A549 (cell line): Measurements from ENCODE around the gene PLPPR1.

Source experiments
- FOSL2 ChIP-seq, 2 experiments: fragments of 450-650 bp in 1 of 2; fragments of >200 bp in 1 of 2; sonication (Bioruptor Twin) in 1 of 2; formaldehyde crosslinking; IDR thresholded peaks; 2 replicates each; pipeline versions ENCODE4 v1.5.0 to v1.6.1; 2016 to 2020; ENCODE audit warnings: mild to moderate bottlenecking in 1 of 2, moderate library complexity in 1 of 2
- JUN ChIP-seq, 2 experiments: fragments of >200 bp; sonication (Bioruptor Twin); formaldehyde crosslinking; IDR thresholded peaks; 2 replicates in 1 of 2; 3 replicates in 1 of 2; pipeline ENCODE4 v1.6.1; 2016 to 2017
- MAFK ChIP-seq: fragments of 450-650 bp; IDR thresholded peaks from 2 replicates; pipeline ENCODE4 v1.6.1; 2014; ENCODE audit not compliant: partially characterized antibody
- MYC ChIP-seq: IDR thresholded peaks from 2 replicates; pipeline ENCODE4 v1.6.1; 2012; ENCODE audit warnings: mild to moderate bottlenecking, inconsistent platforms, low read length, improper control_type of control experiment, borderline replicate concordance
- PHF8 ChIP-seq: fragments of 200-600 bp; sonication (generic); IDR thresholded peaks from 2 replicates; pipeline ENCODE4 v1.6.1; 2016; ENCODE audit warnings: low read depth, mild to moderate bottlenecking, antibody characterized with exemption, moderate library complexity, borderline replicate concordance
- RAD21 ChIP-seq, 2 experiments: fragments of >200 bp in 1 of 2; sonication (Bioruptor Twin) in 1 of 2; formaldehyde crosslinking in 1 of 2; IDR thresholded peaks in 1 of 2; conservative IDR thresholded peaks in 1 of 2; 2 replicates in 1 of 2; 3 replicates in 1 of 2; pipeline ENCODE4 v1.6.1; 2012 to 2018; ENCODE audit warnings: inconsistent platforms in 1 of 2
- RNF2 ChIP-seq: fragments of 200-600 bp; sonication (generic); IDR thresholded peaks from 2 replicates; pipeline ENCODE4 v1.6.1; 2016; ENCODE audit warnings: low read depth, mild to moderate bottlenecking, antibody characterized with exemption, moderate library complexity, borderline replicate concordance
- TP53 ChIP-seq: fragments of 250-450 bp; sonication (Bioruptor Pico); IDR thresholded peaks from 2 replicates; pipeline ENCODE4 v1.5.0; 2021; ENCODE audit warnings: mild to moderate bottlenecking, moderate library complexity
- ZFP36 ChIP-seq: fragments of 450-650 bp; IDR thresholded peaks from 2 replicates; pipeline ENCODE4 v1.6.1; 2014; ENCODE audit warnings: borderline replicate concordance; ENCODE audit not compliant: partially characterized antibody
- ZNF302 ChIP-seq: fragments of 250-450 bp; sonication (Bioruptor Pico); IDR thresholded peaks from 2 replicates; pipeline ENCODE4 v1.9.0; 2021; ENCODE audit warnings: inconsistent platforms, mild to moderate bottlenecking, moderate library complexity
- TF ChIP-seq, protein P1 (sequence below): fragments of >200 bp; sonication (Bioruptor Twin); formaldehyde crosslinking; IDR thresholded peaks from 3 replicates; pipeline ENCODE4 v1.5.1; 2016

- TF ChIP-seq, protein P1, sequence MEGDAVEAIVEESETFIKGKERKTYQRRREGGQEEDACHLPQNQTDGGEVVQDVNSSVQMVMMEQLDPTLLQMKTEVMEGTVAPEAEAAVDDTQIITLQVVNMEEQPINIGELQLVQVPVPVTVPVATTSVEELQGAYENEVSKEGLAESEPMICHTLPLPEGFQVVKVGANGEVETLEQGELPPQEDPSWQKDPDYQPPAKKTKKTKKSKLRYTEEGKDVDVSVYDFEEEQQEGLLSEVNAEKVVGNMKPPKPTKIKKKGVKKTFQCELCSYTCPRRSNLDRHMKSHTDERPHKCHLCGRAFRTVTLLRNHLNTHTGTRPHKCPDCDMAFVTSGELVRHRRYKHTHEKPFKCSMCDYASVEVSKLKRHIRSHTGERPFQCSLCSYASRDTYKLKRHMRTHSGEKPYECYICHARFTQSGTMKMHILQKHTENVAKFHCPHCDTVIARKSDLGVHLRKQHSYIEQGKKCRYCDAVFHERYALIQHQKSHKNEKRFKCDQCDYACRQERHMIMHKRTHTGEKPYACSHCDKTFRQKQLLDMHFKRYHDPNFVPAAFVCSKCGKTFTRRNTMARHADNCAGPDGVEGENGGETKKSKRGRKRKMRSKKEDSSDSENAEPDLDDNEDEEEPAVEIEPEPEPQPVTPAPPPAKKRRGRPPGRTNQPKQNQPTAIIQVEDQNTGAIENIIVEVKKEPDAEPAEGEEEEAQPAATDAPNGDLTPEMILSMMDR = no peak
- TF ChIP-seq PHF8 (no peak), RAD21 (conservative IDR thresholded peaks at IDR 0.05 in 1 of 2, IDR thresholded peaks at IDR 0.05 in 1 of 2) (peak in 1 of 2 experiments; percentile 28; a peak in 2 of 5 replicates), RNF2 (no peak), JUN (IDR thresholded peaks at IDR 0.05) (peak in 1 of 2 experiments; percentile 61; a peak in 1 of 5 replicates), MYC (no peak), TP53 (CRISPR knock-in tag) (no peak), FOSL2 (IDR thresholded peaks at IDR 0.05) (no peak), FOSL2 (CRISPR knock-in tag; IDR thresholded peaks at IDR 0.05) (peak; percentile 84), ZFP36 (no peak), ZNF302 (no peak), MAFK (no peak)
Observed at GRCh38 chr9:101366038-101366756, 337.7 kb downstream of the PLPPR1 start.
